ENCODE results near the gene CABYR. TPM values are rescaled to one million over a fixed set of nuclear protein-coding genes. Genes with fewer than 3 reads are reported as not detected.
A peak's percentile ranks its signal among the peaks of the same experiment; 100 is the strongest.

Gene CABYR
- total RNA-seq, 2 donors from 2014 or later: 13.2 to 39.5 TPM

DNA sequence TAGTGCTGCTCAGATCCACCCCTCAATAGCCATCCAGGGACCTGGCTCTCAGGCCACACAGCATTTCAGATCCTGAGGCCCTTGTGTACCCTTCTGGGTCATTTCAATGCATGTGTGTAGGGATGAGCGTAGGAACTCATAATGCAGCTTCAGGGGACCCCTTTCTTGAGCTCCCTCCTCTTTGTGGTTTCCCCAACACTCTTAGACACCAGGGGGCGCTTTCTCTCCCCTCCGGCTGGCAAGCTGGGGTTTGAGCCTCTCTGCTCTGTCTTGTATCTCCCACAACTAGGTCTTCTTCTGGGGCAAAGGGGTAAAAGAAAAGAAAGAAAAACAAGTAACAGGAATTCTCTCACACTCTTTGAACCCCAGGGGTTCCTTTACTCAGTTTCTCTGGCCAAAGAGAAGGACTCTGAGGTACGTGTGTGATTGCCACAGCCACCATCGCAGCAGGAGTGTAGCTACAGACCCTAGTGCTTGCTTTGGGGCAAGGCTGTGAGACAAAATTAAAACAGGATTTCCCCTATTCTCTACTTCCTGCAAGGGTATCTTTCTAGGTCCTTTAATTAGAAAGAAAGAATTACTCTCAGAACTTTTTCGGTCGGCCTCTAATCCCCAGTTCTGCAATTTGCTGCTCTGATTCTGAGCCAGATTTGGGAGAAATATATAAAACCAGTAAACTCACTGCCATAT lies 38.0 kb downstream of the CABYR start:
- no peaks in the 10 kb centered on the region for H3K36me3 ChIP-seq
- TF ChIP-seq CTCF (IDR thresholded peaks at IDR 0.05) (peak; percentile 45 to 59 (median 52)), POLR2A (IDR thresholded peaks at IDR 0.05) (no peak), POLR2AphosphoS5 (IDR thresholded peaks at IDR 0.05) (no peak)
- peak; percentile 40 for DNase-seq (ENCODE audit: low spot score)
- no peaks in the 10 kb centered on the region for H3K27me3 ChIP-seq (replicated peaks; ENCODE audit: insufficient read depth)
- intact Hi-C loops (cut with DNase I): loop anchor here (2.0 kb wide), 1 partner anchor 94 kb away; no protein-coding TSS in a partner anchor
- H3K9me3 ChIP-seq: no peaks in the 10 kb centered on the region
- no peak overlapping the region for H3K27ac ChIP-seq
- WGBS: 69% methylated on average over 7 of the region's 7 CpGs
- H3K4me1 ChIP-seq (replicated peaks): no peaks in the 10 kb centered on the region
- H3K4me3 ChIP-seq: no peak overlapping the region

DNA sequence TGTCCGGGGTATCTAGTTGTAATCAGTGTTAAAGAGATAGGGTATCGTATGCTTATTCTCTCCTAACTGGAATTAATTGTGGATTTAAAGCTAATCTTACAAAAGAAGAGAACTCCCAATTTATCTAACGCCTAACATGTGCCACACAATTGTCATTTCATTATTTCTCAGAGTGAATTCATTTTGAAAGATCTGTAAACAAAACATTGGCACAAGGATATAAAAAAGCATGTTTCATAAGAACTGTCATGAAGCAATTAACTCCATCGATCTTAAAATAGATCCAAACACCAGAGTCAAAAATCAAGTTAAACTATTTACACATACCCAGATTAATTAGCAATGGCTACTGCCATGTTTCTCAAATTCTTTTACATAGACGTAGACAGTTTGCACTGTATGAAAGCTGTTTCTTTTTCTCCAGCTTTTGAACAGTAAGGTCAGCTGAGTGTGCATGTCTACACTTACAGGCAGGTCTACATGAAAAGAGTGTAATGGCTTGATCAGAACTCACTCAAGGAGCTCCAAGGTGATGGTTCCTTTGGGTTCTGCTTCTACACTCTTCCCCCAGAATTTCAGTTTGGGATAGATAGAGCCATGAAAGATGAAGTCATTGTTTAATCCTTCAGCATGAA lies 38.8 kb downstream of the CABYR start:
- Histone ChIP-seq H3K27ac (no peak overlapping the region), H3K4me1 (replicated peaks) (no peaks in the 10 kb centered on the region), H3K27me3 (replicated peaks; ENCODE audit: insufficient read depth) (no peaks in the 10 kb centered on the region), H3K36me3 (no peaks in the 10 kb centered on the region), H3K4me3 (no peak overlapping the region), H3K9me3 (no peaks in the 10 kb centered on the region)
- intact Hi-C loops (cut with DNase I): loop anchor here (2.0 kb wide), 1 partner anchor 93 kb away; no protein-coding TSS in a partner anchor
- WGBS: 85% methylated on average over 5 of the region's 5 CpGs
- no peak for TF ChIP-seq POLR2AphosphoS5 (IDR thresholded peaks at IDR 0.05)
- TF ChIP-seq POLR2A (IDR thresholded peaks at IDR 0.05): no peak
- DNase-seq (ENCODE audit: low spot score): no peak

DNA sequence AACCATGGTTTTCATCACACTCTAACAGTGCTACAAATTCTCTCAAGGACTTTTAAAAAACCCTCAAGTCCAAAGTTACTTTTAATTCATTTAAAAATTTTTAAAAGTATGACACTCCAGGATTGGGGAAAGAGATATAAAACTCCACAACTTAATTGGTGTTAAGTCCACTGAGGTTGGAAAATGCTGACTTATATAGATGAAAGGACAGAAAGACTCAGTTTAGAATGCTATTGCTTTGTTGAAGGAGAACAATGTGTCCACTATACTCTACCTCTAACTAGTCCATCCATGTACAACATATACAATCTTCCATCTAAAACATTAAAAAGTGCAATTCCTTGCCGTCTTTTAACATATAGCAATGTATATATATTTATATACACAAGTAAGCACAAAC lies 41.2 kb downstream of the CABYR start:
- 93% methylated on average over 1 of the region's 1 CpG for WGBS
- DNase-seq (ENCODE audit: low spot score): no peak
- intact Hi-C loops (cut with DNase I): no loop called here
- Histone ChIP-seq H3K9me3 (no peaks in the 10 kb centered on the region), H3K27ac (no peak overlapping the region), H3K4me1 (replicated peaks) (no peaks in the 10 kb centered on the region), H3K4me3 (no peak overlapping the region), H3K36me3 (no peaks in the 10 kb centered on the region), H3K27me3 (replicated peaks; ENCODE audit: insufficient read depth) (no peaks in the 10 kb centered on the region)
- TF ChIP-seq POLR2AphosphoS5 (IDR thresholded peaks at IDR 0.05) (no peak), POLR2A (IDR thresholded peaks at IDR 0.05) (no peak), CTCF (IDR thresholded peaks at IDR 0.05) (no peak)

GRCh38 chr18:24181806-24182205 lies 42.9 kb downstream of the CABYR start:
- H3K9me3 ChIP-seq: no peaks in the 10 kb centered on the region
- intact Hi-C loops (cut with DNase I): no loop called here
- H3K4me3 ChIP-seq: no peak overlapping the region
- H3K27me3 ChIP-seq (replicated peaks; ENCODE audit: insufficient read depth): no peaks in the 10 kb centered on the region
- no peaks in the 10 kb centered on the region for H3K36me3 ChIP-seq
- no peak overlapping the region for H3K27ac ChIP-seq
- no peak for DNase-seq (ENCODE audit: low spot score)
- 59% methylated on average over 2 of the region's 2 CpGs for WGBS
- TF ChIP-seq CTCF (IDR thresholded peaks at IDR 0.05): no peak
- TF ChIP-seq POLR2AphosphoS5 (IDR thresholded peaks at IDR 0.05): no peak
- no peak for TF ChIP-seq POLR2A (IDR thresholded peaks at IDR 0.05)
- H3K4me1 ChIP-seq (replicated peaks): no peaks in the 10 kb centered on the region

GRCh38 chr18:24185805-24186204 lies 46.9 kb downstream of the CABYR start:
- H3K27ac ChIP-seq: no peak overlapping the region
- no peaks in the 10 kb centered on the region for H3K4me1 ChIP-seq (replicated peaks)
- no peaks in the 10 kb centered on the region for H3K27me3 ChIP-seq (replicated peaks; ENCODE audit: insufficient read depth)
- H3K4me3 ChIP-seq: no peak overlapping the region
- DNase-seq (ENCODE audit: low spot score): no peak
- intact Hi-C loops (cut with DNase I): no loop called here
- H3K9me3 ChIP-seq: no peaks in the 10 kb centered on the region
- whole genome bisulfite sequencing: 98% methylated on average over 7 of the region's 7 CpGs
- H3K36me3 ChIP-seq: no peaks in the 10 kb centered on the region
- TF ChIP-seq POLR2A (IDR thresholded peaks at IDR 0.05): no peak
- TF ChIP-seq CTCF (IDR thresholded peaks at IDR 0.05): no peak
- no peak for TF ChIP-seq POLR2AphosphoS5 (IDR thresholded peaks at IDR 0.05)
